SK-N-SH (cell line): Measurements from ENCODE around the gene CHD1L. TPM values are rescaled to one million over a fixed set of nuclear protein-coding genes. Genes with fewer than 3 reads are reported as not detected.

Experiments
- CTCF ChIA-PET: fragments of 300-600, 350-600 bp; formaldehyde crosslinking; extraction: SDS; loops from one replicate; lab custom pipeline; 2021; lab: Yijun Ruan, JAX
- POLR2A ChIA-PET: fragments of 350-600 bp; sonication (Branson Sonifier 250); formaldehyde crosslinking; extraction: SDS; loops from one replicate; lab custom pipeline; 2020; ENCODE audit warnings: antibody characterized with exemption, inconsistent platforms; lab: Yijun Ruan, JAX
- DNase-seq: peaks from one replicate; pipeline ENCODE4 v3.0.0; 2012
- H2AFZ ChIP-seq: fragments of 200-600 bp; sonication (generic); 2 replicates; pipeline ENCODE4 v1.8.1; 2016; ENCODE audit warnings: antibody characterized with exemption, mild to moderate bottlenecking, low read depth
- H3F3A ChIP-seq: fragments of 200-600 bp; sonication (generic); replicated peaks from 2 replicates; pipeline ENCODE3; 2016; ENCODE audit warnings: antibody characterized with exemption, mild to moderate bottlenecking; ENCODE audit not compliant: insufficient read depth
- H3K27ac ChIP-seq, 2 experiments: fragments of 200-500 bp in 1 of 2; fragments of 200-600 bp in 1 of 2; sonication (Bioruptor generic) in 1 of 2; sonication (generic), shearing (Covaris generic) in 1 of 2; 2 replicates each; pipeline versions ENCODE4 v1.5.1 to v1.6.1; 2014 to 2016; ENCODE audit warnings: low read depth in 2 of 2, inconsistent platforms in 1 of 2, low read length in 1 of 2, mild to moderate bottlenecking in 1 of 2, mixed read lengths in 1 of 2
- H3K27me3 ChIP-seq: fragments of 200-600 bp; sonication (generic), shearing (Covaris generic); 2 replicates; pipeline ENCODE4 v1.6.1; 2016; ENCODE audit warnings: mixed run types; ENCODE audit not compliant: insufficient read depth
- H3K36me3 ChIP-seq, 2 experiments: fragments of 200-500 bp in 1 of 2; fragments of 200-600 bp in 1 of 2; sonication (Bioruptor generic) in 1 of 2; sonication (generic) in 1 of 2; replicated peaks in 1 of 2; 2 replicates each; pipeline versions ENCODE3 to v1.5.1; 2014 to 2016; ENCODE audit warnings: low read length in 1 of 2, mild to moderate bottlenecking in 1 of 2; ENCODE audit not compliant: insufficient read depth in 2 of 2, control insufficient read depth in 1 of 2
- H3K4me1 ChIP-seq, 2 experiments: fragments of 200-500 bp in 1 of 2; fragments of 200-600 bp in 1 of 2; sonication (Bioruptor generic) in 1 of 2; sonication (generic), shearing (Covaris generic) in 1 of 2; 2 replicates each; pipeline versions ENCODE4 v1.5.1 to v1.6.1; 2014 to 2016; ENCODE audit warnings: low read depth in 1 of 2, low read length in 1 of 2, mixed run types in 1 of 2; ENCODE audit not compliant: insufficient read depth in 2 of 2, control insufficient read depth in 1 of 2
- H3K4me2 ChIP-seq: fragments of 200-600 bp; sonication (generic), shearing (Covaris generic); 2 replicates; pipeline ENCODE4 v1.6.1; 2017; ENCODE audit warnings: mixed run types
- H3K4me3 ChIP-seq, 2 experiments: fragments of 200-500 bp in 1 of 2; fragments of 200-600 bp in 1 of 2; sonication (Bioruptor generic) in 1 of 2; sonication (generic), shearing (Covaris generic) in 1 of 2; 2 replicates each; pipeline versions ENCODE4 v1.5.1 to v1.8.1; 2014 to 2016; ENCODE audit warnings: low read depth in 2 of 2, inconsistent platforms in 1 of 2, low read length in 1 of 2, mild to moderate bottlenecking in 1 of 2, mixed read lengths in 1 of 2, moderate library complexity in 1 of 2
- H3K79me2 ChIP-seq: fragments of 200-600 bp; sonication (generic); 2 replicates; pipeline ENCODE4 v1.8.1; 2017; ENCODE audit warnings: mild to moderate bottlenecking; ENCODE audit not compliant: insufficient read depth
- H3K9ac ChIP-seq: fragments of 200-600 bp; sonication (generic); 2 replicates; pipeline ENCODE4 v1.6.1; 2017; ENCODE audit warnings: mixed run types
- H3K9me2 ChIP-seq: fragments of 200-600 bp; sonication (generic); 2 replicates; pipeline ENCODE4 v1.6.1; 2017; ENCODE audit warnings: mixed run types
- H3K9me3 ChIP-seq: fragments of 200-600 bp; sonication (generic); 2 replicates; pipeline ENCODE4 v1.6.1; 2017; ENCODE audit warnings: mixed run types, mild to moderate bottlenecking, moderate library complexity
- H4K20me1 ChIP-seq: fragments of 200-600 bp; sonication (generic); 2 replicates; pipeline ENCODE4 v1.6.1; 2017; ENCODE audit warnings: mild to moderate bottlenecking, mixed run types; ENCODE audit not compliant: insufficient read depth
- CHD2 ChIP-seq: fragments of 150-350 bp; IDR thresholded peaks from 2 replicates; pipeline ENCODE4 v1.6.1; 2018; ENCODE audit warnings: low read length; ENCODE audit not compliant: partially characterized antibody
- EP300 ChIP-seq, 2 experiments: IDR thresholded peaks; 2 replicates each; pipeline versions ENCODE4 v1.4.0 to v1.6.1; 2012; ENCODE audit warnings: borderline replicate concordance in 1 of 2, low read depth in 1 of 2, low read length in 1 of 2
- FOSL2 ChIP-seq: IDR thresholded peaks from 2 replicates; pipeline ENCODE4 v1.4.0; 2012; ENCODE audit warnings: low read depth, mild to moderate bottlenecking, moderate library complexity, borderline replicate concordance
- FOXJ3 ChIP-seq: sonication (generic); formaldehyde crosslinking; IDR thresholded peaks from 2 replicates; pipeline ENCODE4 v1.5.1; 2020; ENCODE audit warnings: mild to moderate bottlenecking, missing genetic modification reagents
- FOXM1 ChIP-seq: IDR thresholded peaks from 2 replicates; pipeline ENCODE4 v1.4.0; 2012; ENCODE audit warnings: low read depth, mild to moderate bottlenecking
- GABPA ChIP-seq: IDR thresholded peaks from 2 replicates; pipeline ENCODE4 v1.4.0; 2012; ENCODE audit warnings: low read depth, mild to moderate bottlenecking
- GATA2 ChIP-seq: sonication (generic); formaldehyde crosslinking; IDR thresholded peaks from 2 replicates; pipeline ENCODE4 v1.5.0; 2020; ENCODE audit warnings: mild to moderate bottlenecking, missing genetic modification reagents
- MXI1 ChIP-seq: IDR thresholded peaks from 2 replicates; pipeline ENCODE4 v1.6.1; 2012; ENCODE audit warnings: mild to moderate bottlenecking, low read depth, low read length, improper control_type of control experiment
- NRF1 ChIP-seq: IDR thresholded peaks from 2 replicates; pipeline ENCODE4 v1.6.1; 2012; ENCODE audit warnings: low read depth, mild to moderate bottlenecking, low read length
- POLR2AphosphoS5 ChIP-seq: IDR thresholded peaks from 2 replicates; pipeline ENCODE4 v1.6.1; 2012; ENCODE audit warnings: low read depth, low read length
- RXRA ChIP-seq: IDR thresholded peaks from 2 replicates; pipeline ENCODE4 v1.4.0; 2012; ENCODE audit warnings: low read depth, mild to moderate bottlenecking, borderline replicate concordance
- SMC3 ChIP-seq: IDR thresholded peaks from 2 replicates; pipeline ENCODE4 v1.6.1; 2012; ENCODE audit warnings: low read depth, low read length, improper control_type of control experiment
- TCF12 ChIP-seq: IDR thresholded peaks from 2 replicates; pipeline ENCODE4 v1.4.0; 2012
- ZBTB33 ChIP-seq: IDR thresholded peaks from 2 replicates; pipeline ENCODE4 v1.4.0; 2012; ENCODE audit warnings: low read depth, borderline replicate concordance
- WGBS: methylation state at CpG from one replicate; pipeline ENCODE4 v1.1.6; 2017; ENCODE audit warnings: low lambda C conversion rate; 5-methylcytosine and 5-hydroxymethylcytosine counted together
- polyA plus RNA-seq, 3 experiments: library from polyadenylated mRNA; depleted of rRNA; stranded (reverse); fragments of >200 nt; gene quantifications; 2 replicates each; pipeline ENCODE4 v1.2.3, GENCODE V29; 2012
- TF ChIP-seq, protein P1 (sequence below): IDR thresholded peaks from 2 replicates; pipeline ENCODE4 v1.4.0; 2012; ENCODE audit warnings: low read depth, borderline replicate concordance
- TF ChIP-seq, protein P2 (sequence below): fragments of 150-350 bp; IDR thresholded peaks from 2 replicates; pipeline ENCODE4 v1.6.1; 2017; ENCODE audit warnings: antibody characterized with exemption, low read length, low read depth, borderline replicate concordance

The CHD1L gene
- polyA plus RNA-seq, 1 of the 3 experiments (the other 2 are of a cell fraction), result 24.7 TPM

- H2AFZ ChIP-seq, result no peak overlapping the region
- CTCF ChIA-PET, result no interaction called here
- POLR2A ChIA-PET, result no interaction called here
- H4K20me1 ChIP-seq, result no peaks in the 10 kb centered on the region
- H3K36me3 ChIP-seq, result no peaks in the 10 kb centered on the region
- no peaks in the 10 kb centered on the region for H3K9me2 ChIP-seq
- no peak overlapping the region for H3K9ac ChIP-seq
- H3K27me3 ChIP-seq, result no peaks in the 10 kb centered on the region
- H3K4me2 ChIP-seq, result no peak overlapping the region
- H3K27ac ChIP-seq, result no peak overlapping the region
- DNase-seq, result no peak
- TF ChIP-seq, protein P1, sequence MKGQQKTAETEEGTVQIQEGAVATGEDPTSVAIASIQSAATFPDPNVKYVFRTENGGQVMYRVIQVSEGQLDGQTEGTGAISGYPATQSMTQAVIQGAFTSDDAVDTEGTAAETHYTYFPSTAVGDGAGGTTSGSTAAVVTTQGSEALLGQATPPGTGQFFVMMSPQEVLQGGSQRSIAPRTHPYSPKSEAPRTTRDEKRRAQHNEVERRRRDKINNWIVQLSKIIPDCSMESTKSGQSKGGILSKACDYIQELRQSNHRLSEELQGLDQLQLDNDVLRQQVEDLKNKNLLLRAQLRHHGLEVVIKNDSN, result no peak
- no peak for TF ChIP-seq GATA2
- TF ChIP-seq FOXM1, result no peak
- no peak for TF ChIP-seq POLR2AphosphoS5
- no peak for TF ChIP-seq CHD2
- no peak for TF ChIP-seq ZBTB33
- TF ChIP-seq FOSL2, result no peak
- no peak for TF ChIP-seq TCF12
- TF ChIP-seq NRF1, result no peak
- TF ChIP-seq RXRA, result no peak
- TF ChIP-seq GABPA, result no peak
- no peak for TF ChIP-seq MXI1
- TF ChIP-seq FOXJ3 (CRISPR knock-in tag), result no peak
- 10% methylated on average over 1 of the region's 1 CpG for WGBS
- no peak overlapping the region for H3K4me3 ChIP-seq
- no peaks in the 10 kb centered on the region for H3K4me1 ChIP-seq
- no peaks in the 10 kb centered on the region for H3K9me3 ChIP-seq
- H3K79me2 ChIP-seq, result no peaks in the 10 kb centered on the region
- no peaks in the 10 kb centered on the region for H3F3A ChIP-seq
Observed at GRCh38 chr1:147207192-147207591, 35.3 kb upstream of the CHD1L start.

- H3K9ac ChIP-seq, result no peak overlapping the region
- H3K9me2 ChIP-seq, result no peaks in the 10 kb centered on the region
- no peaks in the 10 kb centered on the region for H3F3A ChIP-seq
- no peaks in the 10 kb centered on the region for H3K27me3 ChIP-seq
- no peak overlapping the region for H2AFZ ChIP-seq
- no peaks in the 10 kb centered on the region for H3K9me3 ChIP-seq
- no peak for DNase-seq
- no peak overlapping the region for H3K27ac ChIP-seq
- CTCF ChIA-PET, result no interaction called here
- no peaks in the 10 kb centered on the region for H3K4me1 ChIP-seq
- POLR2A ChIA-PET, result no interaction called here
- no peak overlapping the region for H3K4me2 ChIP-seq
- TF ChIP-seq EP300 (IDR thresholded peaks at IDR 0.05; ENCODE audit: borderline replicate concordance in 1 of 2, low read depth in 1 of 2, low read length in 1 of 2) (no peak), SMC3 (no peak), CHD2 (no peak)
- TF ChIP-seq, protein P2, sequence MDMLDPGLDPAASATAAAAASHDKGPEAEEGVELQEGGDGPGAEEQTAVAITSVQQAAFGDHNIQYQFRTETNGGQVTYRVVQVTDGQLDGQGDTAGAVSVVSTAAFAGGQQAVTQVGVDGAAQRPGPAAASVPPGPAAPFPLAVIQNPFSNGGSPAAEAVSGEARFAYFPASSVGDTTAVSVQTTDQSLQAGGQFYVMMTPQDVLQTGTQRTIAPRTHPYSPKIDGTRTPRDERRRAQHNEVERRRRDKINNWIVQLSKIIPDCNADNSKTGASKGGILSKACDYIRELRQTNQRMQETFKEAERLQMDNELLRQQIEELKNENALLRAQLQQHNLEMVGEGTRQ, result no peak
- no peaks in the 10 kb centered on the region for H3K36me3 ChIP-seq
- H3K4me3 ChIP-seq, result no peak overlapping the region
- H4K20me1 ChIP-seq, result no peaks in the 10 kb centered on the region
- WGBS, result 74% methylated on average over 7 of the region's 7 CpGs
- no peaks in the 10 kb centered on the region for H3K79me2 ChIP-seq
Observed at GRCh38 chr1:147208619-147209018, 33.9 kb upstream of the CHD1L start.
